ENCODE data around the gene AGMO.

DNA sequence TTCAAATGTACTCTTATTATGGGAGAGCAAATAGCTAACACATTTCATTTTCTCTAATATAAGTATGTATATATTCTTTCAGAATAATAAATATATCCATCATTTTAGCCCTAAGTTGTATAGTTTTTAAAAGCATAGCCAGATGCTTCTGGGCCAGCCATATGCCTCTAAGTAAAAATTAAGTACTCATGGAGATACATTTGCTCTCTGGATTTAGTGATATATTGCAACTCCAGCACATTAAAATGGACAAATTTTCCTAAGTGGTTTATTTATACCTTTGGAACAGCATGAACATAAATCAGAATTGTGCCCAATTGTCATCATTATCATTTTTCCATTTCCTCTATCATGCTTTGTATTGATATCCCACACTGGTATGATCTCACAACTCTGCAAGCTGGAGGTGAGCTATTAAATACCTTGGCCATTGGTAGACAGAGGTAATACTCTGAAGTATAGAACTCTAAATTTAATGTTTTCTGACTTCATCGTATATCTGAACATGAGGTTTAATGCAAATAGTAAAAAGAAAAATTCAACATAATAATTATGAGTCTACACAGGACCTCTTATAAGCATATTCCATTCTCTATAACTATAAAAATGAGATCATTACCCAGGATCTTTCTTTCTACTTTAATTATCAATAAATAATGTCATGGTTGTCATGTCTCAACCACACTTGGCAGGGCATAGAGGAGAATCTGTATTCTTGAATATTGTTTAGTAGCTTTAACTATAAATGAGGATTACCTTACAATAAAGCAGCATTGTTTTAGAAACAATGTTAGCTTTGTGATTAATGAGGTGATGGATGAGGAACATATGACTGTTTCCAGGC is 90.8 kb downstream of the AGMO start:
- TF ChIP-seq, protein P1, sequence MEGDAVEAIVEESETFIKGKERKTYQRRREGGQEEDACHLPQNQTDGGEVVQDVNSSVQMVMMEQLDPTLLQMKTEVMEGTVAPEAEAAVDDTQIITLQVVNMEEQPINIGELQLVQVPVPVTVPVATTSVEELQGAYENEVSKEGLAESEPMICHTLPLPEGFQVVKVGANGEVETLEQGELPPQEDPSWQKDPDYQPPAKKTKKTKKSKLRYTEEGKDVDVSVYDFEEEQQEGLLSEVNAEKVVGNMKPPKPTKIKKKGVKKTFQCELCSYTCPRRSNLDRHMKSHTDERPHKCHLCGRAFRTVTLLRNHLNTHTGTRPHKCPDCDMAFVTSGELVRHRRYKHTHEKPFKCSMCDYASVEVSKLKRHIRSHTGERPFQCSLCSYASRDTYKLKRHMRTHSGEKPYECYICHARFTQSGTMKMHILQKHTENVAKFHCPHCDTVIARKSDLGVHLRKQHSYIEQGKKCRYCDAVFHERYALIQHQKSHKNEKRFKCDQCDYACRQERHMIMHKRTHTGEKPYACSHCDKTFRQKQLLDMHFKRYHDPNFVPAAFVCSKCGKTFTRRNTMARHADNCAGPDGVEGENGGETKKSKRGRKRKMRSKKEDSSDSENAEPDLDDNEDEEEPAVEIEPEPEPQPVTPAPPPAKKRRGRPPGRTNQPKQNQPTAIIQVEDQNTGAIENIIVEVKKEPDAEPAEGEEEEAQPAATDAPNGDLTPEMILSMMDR (IDR thresholded peaks at IDR 0.05): no peak
- TF ChIP-seq POLR2AphosphoS5 (IDR thresholded peaks at IDR 0.05; ENCODE audit: low read depth, low read length) (no peak), TCF7L2 (IDR thresholded peaks at IDR 0.05; ENCODE audit: low read depth, low read length) (no peak)

Measured in Panc1 (cell line).